ENCODE results near the gene SCAPER.

The SCAPER gene

GRCh38 chr15:76382987-76383728, 522.0 kb downstream of the SCAPER start:
- DNase-seq = no peak
- intact Hi-C loops (cut with DNase I) = no loop called here

GRCh38 chr15:76381366-76381765, 523.8 kb downstream of the SCAPER start:
- no peak for DNase-seq
- intact Hi-C loops (cut with DNase I) = no loop called here

GRCh38 chr15:76380249-76380648, 524.9 kb downstream of the SCAPER start:
- intact Hi-C loops (cut with DNase I) = no loop called here
- no peak for DNase-seq

- intact Hi-C loops (cut with DNase I) = no loop called here
- no peak for DNase-seq
Measured at GRCh38 chr15:76378691-76379090, 526.4 kb downstream of the SCAPER start.

GRCh38 chr15:76377751-76378150, 527.4 kb downstream of the SCAPER start:
- intact Hi-C loops (cut with DNase I) = no loop called here
- no peak for DNase-seq

GRCh38 chr15:76377217-76377616, 527.9 kb downstream of the SCAPER start:
- no peak for DNase-seq
- intact Hi-C loops (cut with DNase I) = no loop called here

- intact Hi-C loops (cut with DNase I) = no loop called here
- no peak for DNase-seq
Measured at GRCh38 chr15:76376816-76377215, 528.3 kb downstream of the SCAPER start.

- intact Hi-C loops (cut with DNase I) = no loop called here
- no peak for DNase-seq
Measured at GRCh38 chr15:76376029-76376428, 529.1 kb downstream of the SCAPER start.

- intact Hi-C loops (cut with DNase I) = no loop called here
- DNase-seq = no peak
Measured at GRCh38 chr15:76368122-76368621, 537.0 kb downstream of the SCAPER start.

- intact Hi-C loops (cut with DNase I) = no loop called here
- no peak for DNase-seq
Measured at GRCh38 chr15:76366714-76367113, 538.4 kb downstream of the SCAPER start.

- intact Hi-C loops (cut with DNase I) = no loop called here
- DNase-seq = no peak
Measured at GRCh38 chr15:76363251-76363650, 541.9 kb downstream of the SCAPER start.

- DNase-seq = no peak
- intact Hi-C loops (cut with DNase I) = no loop called here
Measured at GRCh38 chr15:76360416-76360815, 544.7 kb downstream of the SCAPER start.

GRCh38 chr15:76359152-76359551, 546.0 kb downstream of the SCAPER start:
- intact Hi-C loops (cut with DNase I) = no loop called here
- no peak for DNase-seq

GRCh38 chr15:76358453-76358852, 546.7 kb downstream of the SCAPER start:
- intact Hi-C loops (cut with DNase I) = no loop called here
- DNase-seq = no peak

- no peak for DNase-seq
- intact Hi-C loops (cut with DNase I) = no loop called here
Measured at GRCh38 chr15:76354823-76355440, 550.2 kb downstream of the SCAPER start.

- no peak for DNase-seq
- intact Hi-C loops (cut with DNase I) = no loop called here
Measured at GRCh38 chr15:76353903-76354302, 551.2 kb downstream of the SCAPER start.

- intact Hi-C loops (cut with DNase I) = no loop called here
- DNase-seq = no peak
Measured at GRCh38 chr15:76353023-76353577, 552.0 kb downstream of the SCAPER start.

- no peak for DNase-seq
- intact Hi-C loops (cut with DNase I) = no loop called here
Measured at GRCh38 chr15:76349301-76350070, 555.7 kb downstream of the SCAPER start.

GRCh38 chr15:76347482-76348055, 557.6 kb downstream of the SCAPER start:
- DNase-seq = no peak
- intact Hi-C loops (cut with DNase I) = no loop called here

GRCh38 chr15:76346669-76347481, 558.3 kb downstream of the SCAPER start:
- DNase-seq = no peak
- intact Hi-C loops (cut with DNase I) = no loop called here

All from posterior cingulate gyrus (tissue), 11 donors.